Suprapubic skin (tissue), 4 donors: ENCODE results near the gene RGS16. TPM values are rescaled to one million over a fixed set of nuclear protein-coding genes. Genes with fewer than 3 reads are reported as not detected.

Experiments
- DNase-seq, 2 donors: peaks; one replicate each; pipeline ENCODE4 v3.0.0-alpha.2; 2019; ENCODE audit warnings: low spot score in 2 of 2
- H3K27ac ChIP-seq: fragments of 200-600 bp; sonication (generic); one replicate; pipeline ENCODE4 v1.5.1; 2019
- H3K27me3 ChIP-seq: fragments of 200-600 bp; sonication (generic); one replicate; pipeline ENCODE4 v1.5.1; 2019
- H3K36me3 ChIP-seq: fragments of 200-600 bp; sonication (generic); one replicate; pipeline ENCODE4 v1.5.1; 2019
- H3K4me1 ChIP-seq: fragments of 200-600 bp; sonication (generic); one replicate; pipeline ENCODE4 v1.5.1; 2019
- H3K4me3 ChIP-seq: fragments of 200-600 bp; sonication (generic); one replicate; pipeline ENCODE4 v1.5.1; 2019; ENCODE audit warnings: mild to moderate bottlenecking
- H3K9me3 ChIP-seq: fragments of 200-600 bp; sonication (generic); one replicate; pipeline ENCODE4 v1.5.1; 2019
- EP300 ChIP-seq: sonication (generic); formaldehyde crosslinking; IDR thresholded peaks from one replicate; pipeline ENCODE4 v1.6.1; 2017; ENCODE audit warnings: antibody characterized with exemption
- POLR2A ChIP-seq, 2 donors: fragments of 450-650 bp; IDR thresholded peaks; one replicate each; pipeline ENCODE4 v1.6.1; 2017; ENCODE audit warnings: antibody characterized with exemption in 2 of 2, mild to moderate bottlenecking in 2 of 2, moderate library complexity in 2 of 2
- POLR2AphosphoS5 ChIP-seq, 3 donors: sonication (generic); formaldehyde crosslinking; IDR thresholded peaks; one replicate each; pipeline ENCODE4 v1.6.1; 2017; ENCODE audit warnings: antibody characterized with exemption in 3 of 3
- WGBS: methylation state at CpG from one replicate; pipeline ENCODE4 v1.1.5; 2018; 5-methylcytosine and 5-hydroxymethylcytosine counted together
- total RNA-seq, 4 donors: library from RNA; depleted of rRNA; stranded (reverse); fragments of >200 nt; gene quantifications; one replicate each; pipeline ENCODE4 v1.1.0, GENCODE V29; 2016
- TF ChIP-seq, protein P1 (sequence below), 2 donors: fragments of 200-600 bp in 1 of 2; fragments of 450-650 bp in 1 of 2; sonication (generic) in 1 of 2; IDR thresholded peaks; one replicate each; pipeline ENCODE4 v1.5.1; 2016 to 2019; ENCODE audit warnings: antibody characterized with exemption in 2 of 2, mild to moderate bottlenecking in 1 of 2, moderate library complexity in 1 of 2

Gene RGS16
- total RNA-seq, 4 donors from 2014 or later, result 0.40 to 3.6 (median 1.8) TPM

DNA sequence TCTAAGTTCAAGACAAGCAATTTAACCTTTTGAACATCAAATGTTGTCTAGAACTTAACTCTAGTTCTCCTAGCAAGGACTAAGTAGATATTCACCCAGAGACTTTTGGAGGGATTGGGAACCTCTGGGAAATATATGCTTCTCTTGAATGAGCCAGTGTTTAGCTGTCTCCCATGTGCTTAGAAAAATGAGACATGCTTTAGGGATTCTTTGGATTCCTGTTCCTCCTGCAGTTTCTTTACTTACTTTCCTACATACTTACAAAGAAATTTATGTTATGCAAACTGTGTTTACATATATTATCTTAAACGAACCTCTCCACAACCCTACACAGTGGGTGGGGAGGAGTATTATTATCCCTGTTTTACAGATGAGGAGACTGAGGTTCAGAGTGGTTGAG, 54.4 kb downstream of the RGS16 start:
- no peak for TF ChIP-seq POLR2A (IDR thresholded peaks at IDR 0.05)
- TF ChIP-seq POLR2AphosphoS5 (IDR thresholded peaks at IDR 0.05), result no peak
- TF ChIP-seq, protein P1, sequence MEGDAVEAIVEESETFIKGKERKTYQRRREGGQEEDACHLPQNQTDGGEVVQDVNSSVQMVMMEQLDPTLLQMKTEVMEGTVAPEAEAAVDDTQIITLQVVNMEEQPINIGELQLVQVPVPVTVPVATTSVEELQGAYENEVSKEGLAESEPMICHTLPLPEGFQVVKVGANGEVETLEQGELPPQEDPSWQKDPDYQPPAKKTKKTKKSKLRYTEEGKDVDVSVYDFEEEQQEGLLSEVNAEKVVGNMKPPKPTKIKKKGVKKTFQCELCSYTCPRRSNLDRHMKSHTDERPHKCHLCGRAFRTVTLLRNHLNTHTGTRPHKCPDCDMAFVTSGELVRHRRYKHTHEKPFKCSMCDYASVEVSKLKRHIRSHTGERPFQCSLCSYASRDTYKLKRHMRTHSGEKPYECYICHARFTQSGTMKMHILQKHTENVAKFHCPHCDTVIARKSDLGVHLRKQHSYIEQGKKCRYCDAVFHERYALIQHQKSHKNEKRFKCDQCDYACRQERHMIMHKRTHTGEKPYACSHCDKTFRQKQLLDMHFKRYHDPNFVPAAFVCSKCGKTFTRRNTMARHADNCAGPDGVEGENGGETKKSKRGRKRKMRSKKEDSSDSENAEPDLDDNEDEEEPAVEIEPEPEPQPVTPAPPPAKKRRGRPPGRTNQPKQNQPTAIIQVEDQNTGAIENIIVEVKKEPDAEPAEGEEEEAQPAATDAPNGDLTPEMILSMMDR (IDR thresholded peaks at IDR 0.05), result no peak
- no peak for TF ChIP-seq EP300
- Histone ChIP-seq H3K27me3 (no peaks in the 10 kb centered on the region), H3K4me1 (no peaks in the 10 kb centered on the region), H3K4me3 (no peak overlapping the region), H3K9me3 (no peaks in the 10 kb centered on the region), H3K36me3 (no peaks in the 10 kb centered on the region), H3K27ac (no peak overlapping the region)
- no peak for DNase-seq
- 38% methylated on average over 1 of the region's 1 CpG for WGBS

DNA sequence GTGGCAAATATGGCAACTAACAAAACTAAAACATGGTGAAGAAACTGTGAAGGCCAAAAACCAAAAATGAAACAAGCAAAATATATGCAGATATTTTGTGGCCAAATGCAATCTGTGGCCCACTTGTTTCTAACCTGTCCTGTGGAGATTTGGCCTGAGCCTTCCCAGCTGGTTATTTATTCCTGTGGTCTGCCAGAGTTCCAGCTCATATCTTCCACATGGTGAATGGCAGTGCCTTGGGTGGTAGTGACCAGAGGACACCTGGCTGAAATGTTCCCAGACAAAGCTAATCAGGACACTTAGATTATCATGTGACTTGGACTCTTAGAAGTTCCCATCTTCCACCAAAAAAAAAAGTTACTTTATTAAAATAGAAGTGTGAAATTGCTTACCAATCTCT, 54.8 kb downstream of the RGS16 start:
- TF ChIP-seq POLR2A (IDR thresholded peaks at IDR 0.05) (no peak), POLR2AphosphoS5 (IDR thresholded peaks at IDR 0.05) (no peak), EP300 (no peak)
- TF ChIP-seq, protein P1 (IDR thresholded peaks at IDR 0.05), result no peak
- H3K9me3 ChIP-seq, result no peaks in the 10 kb centered on the region
- no peak overlapping the region for H3K4me3 ChIP-seq
- H3K4me1 ChIP-seq, result no peaks in the 10 kb centered on the region
- H3K27me3 ChIP-seq, result no peaks in the 10 kb centered on the region
- H3K27ac ChIP-seq, result no peak overlapping the region
- H3K36me3 ChIP-seq, result no peaks in the 10 kb centered on the region
- no peak for DNase-seq

Other genes with a start within 250 kb of the RGS16 start
- gene GLUL, start 212.6 kb downstream of the RGS16 start, total RNA-seq, result 1,000 to 10,000 TPM; 1,347 to 1,926 (median 1,666) TPM
- not detected for gene TEDDM1, start 203.7 kb downstream of the RGS16 start, total RNA-seq
- not detected for gene RGSL1, start 154.2 kb downstream of the RGS16 start, total RNA-seq
- gene RNASEL, start 15.1 kb downstream of the RGS16 start, total RNA-seq, result 10 to 100 TPM in 1 of 4 donors, 1 to 10 TPM in 3; 4.1 to 10.7 (median 6.2) TPM
- not detected for gene RGS8, start 80.2 kb upstream of the RGS16 start, total RNA-seq
- gene NPL, start 185.4 kb upstream of the RGS16 start, total RNA-seq, result 10 to 100 TPM; 11.0 to 21.8 (median 16.8) TPM
- gene DHX9, start 235.0 kb upstream of the RGS16 start, total RNA-seq, result 10 to 100 TPM; 59.9 to 94.7 (median 75.0) TPM